Diencephalon (tissue), 1 donor: ENCODE results near the gene UNC13D. TPM values are rescaled to one million over a fixed set of nuclear protein-coding genes. Genes with fewer than 3 reads are reported as not detected.

Source experiments
- total RNA-seq: library from RNA; depleted of rRNA; stranded (reverse); fragments of >200 nt; gene quantifications from one replicate; pipeline ENCODE4 v1.2.3, GENCODE V29; 2014

Gene UNC13D
- 2.5 TPM for total RNA-seq

DNA sequence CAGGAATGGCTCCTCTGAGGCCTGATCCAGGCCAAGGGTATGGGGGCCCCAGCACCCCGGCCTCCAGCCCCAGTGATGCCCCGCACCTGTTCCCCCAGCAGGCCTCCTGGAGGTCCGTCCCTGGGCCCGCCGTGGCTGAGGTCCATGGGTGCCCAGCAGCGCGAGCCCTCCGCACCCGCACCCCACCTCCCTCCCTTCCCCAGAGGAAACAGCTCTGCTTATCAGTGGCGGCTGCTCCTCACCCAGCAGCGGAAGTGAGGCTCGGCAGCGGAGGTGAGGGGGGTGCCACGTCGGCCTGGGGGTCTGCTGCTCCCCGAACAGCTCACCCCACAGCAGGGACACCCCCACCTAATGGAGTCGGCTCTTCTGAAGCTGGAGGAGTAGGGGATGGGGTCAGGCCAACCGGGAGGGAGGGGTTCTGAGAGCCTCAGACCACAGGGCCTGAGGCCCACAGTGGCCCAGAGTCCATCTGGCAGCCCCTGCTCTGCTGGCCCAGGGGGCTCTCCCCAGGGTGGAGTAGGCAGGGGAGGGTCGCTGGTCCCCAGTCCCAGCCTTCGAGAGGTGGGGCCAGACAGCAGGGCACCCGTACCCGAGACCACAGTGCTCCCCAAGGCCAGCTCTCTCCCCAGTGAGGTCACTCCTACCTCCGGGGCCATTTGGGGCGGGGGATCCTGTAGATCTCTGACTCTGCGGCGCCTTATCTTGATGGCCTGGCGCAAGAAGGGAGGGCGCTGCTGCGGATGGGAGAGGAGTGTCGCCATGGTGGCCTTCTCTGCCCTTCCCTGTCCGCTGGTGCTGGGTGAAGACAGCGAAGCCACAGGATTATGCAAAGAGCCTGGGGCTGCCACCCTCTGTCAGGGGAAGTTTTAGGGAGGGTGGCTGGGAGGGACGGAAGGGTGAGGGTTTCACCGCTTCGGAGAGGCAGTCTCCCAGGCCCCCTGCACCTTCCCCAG, at the start of gene UNC13D:
Gene UNC13D, minus strand, starts transcription at position 828 of the 953 bp plus-strand sequence. Its CDS starts 67 bp downstream, at position 761.

GRCh38 chr17:75878174-75878998, 34.2 kb upstream of the UNC13D start, which contains the start of gene TRIM47:
Gene TRIM47, minus strand, starts transcription at chr17:75878581. Its CDS starts 33 bp downstream, at chr17:75878548.

GRCh38 chr17:75855310-75856061, 11.3 kb upstream of the UNC13D start, which contains the start of gene WBP2:
Gene WBP2, minus strand, starts transcription at chr17:75855335. Its CDS starts 38 bp downstream, at chr17:75855297.

GRCh38 chr17:75784473-75785015, 59.7 kb downstream of the UNC13D start, which contains the start of gene UNK:
Gene UNK, plus strand, starts transcription at chr17:75784806. Its CDS starts 75 bp downstream, at chr17:75784881.

Other genes with a start within 250 kb of the UNC13D start
- 1.4 TPM for gene SMIM5, start 211.0 kb downstream of the UNC13D start, total RNA-seq
- 15.0 TPM for gene RECQL5, start 177.2 kb downstream of the UNC13D start, total RNA-seq
- gene SAP30BP, start 177.1 kb downstream of the UNC13D start, total RNA-seq: 52.1 TPM
- gene ITGB4, start 122.9 kb downstream of the UNC13D start, total RNA-seq: 4.4 TPM
- gene GALK1, start 79.2 kb downstream of the UNC13D start, total RNA-seq: 8.5 TPM
- 31.1 TPM for gene UNK, start 59.6 kb downstream of the UNC13D start, total RNA-seq
- gene WBP2, start 10.9 kb upstream of the UNC13D start, total RNA-seq: 52.1 TPM
- gene TRIM47, start 34.2 kb upstream of the UNC13D start, total RNA-seq: 15.2 TPM
- 10.6 TPM for gene TRIM65, start 52.5 kb upstream of the UNC13D start, total RNA-seq
- 37.4 TPM for gene MRPL38, start 60.5 kb upstream of the UNC13D start, total RNA-seq
- gene FBF1, start 96.6 kb upstream of the UNC13D start, total RNA-seq: 22.8 TPM
- 93.2 TPM for gene ACOX1, start 134.8 kb upstream of the UNC13D start, total RNA-seq
- gene TEN1, start 134.8 kb upstream of the UNC13D start, total RNA-seq: 8.8 TPM
- 2.8 TPM for gene CDK3, start 156.5 kb upstream of the UNC13D start, total RNA-seq
- gene EVPL, start 182.9 kb upstream of the UNC13D start, total RNA-seq: under 0.01 TPM
- gene SRP68, start 228.1 kb upstream of the UNC13D start, total RNA-seq: 19.8 TPM
- not detected for gene GALR2, start 230.4 kb upstream of the UNC13D start, total RNA-seq
- not detected for gene ZACN, start 234.8 kb upstream of the UNC13D start, total RNA-seq